ENCODE measurements around the gene ALAD. TPM values are rescaled to one million over a fixed set of nuclear protein-coding genes. Genes with fewer than 3 reads are reported as not detected.
A peak's percentile ranks its signal among the peaks of the same experiment; 100 is the strongest.

ALAD gene
- total and polyA plus RNA-seq, 2 donors from 2014 or later: 35.4 to 64.1 TPM

GRCh38 chr9:113352006-113352405, 49.1 kb downstream of the ALAD start:
- peaks cover 0 to 6% (median 4%) of the 10 kb centered on the region in 3 donors for H3K4me1 ChIP-seq (ENCODE audit: control insufficient read depth in 2 of 3, insufficient read depth in 2 of 3, low read depth in 1 of 3, low read length in 3 of 3)
- no peaks in the 10 kb centered on the region for H3K9me3 ChIP-seq (ENCODE audit: control insufficient read depth in 2 of 3, insufficient read depth in 1 of 3, low read length in 3 of 3)
- H3K4me3 ChIP-seq (ENCODE audit: low read length in 3 of 3): no peak overlapping the region
- no peak for TF ChIP-seq CTCF (IDR thresholded peaks at IDR 0.05; ENCODE audit: borderline replicate concordance, extremely low read depth, insufficient read depth)
- FAIRE-seq (no peak), DNase-seq (no peak)
- intact Hi-C loops (cut with DNase I): no loop called here
- H3K36me3 ChIP-seq (ENCODE audit: control insufficient read depth in 2 of 3, insufficient read depth in 3 of 3, low read length in 3 of 3): no peaks in the 10 kb centered on the region
- H3K27ac ChIP-seq (ENCODE audit: low read depth in 2 of 2, low read length in 2 of 2): no peak overlapping the region
- H3K27me3 ChIP-seq (ENCODE audit: control insufficient read depth, insufficient read depth, low read length): peaks cover 19% of the 10 kb centered on the region
- no peak overlapping the region for H3K9ac ChIP-seq (ENCODE audit: low read length in 3 of 3)

GRCh38 chr9:113350937-113351336, 50.1 kb downstream of the ALAD start:
- Histone ChIP-seq H3K4me1 (ENCODE audit: control insufficient read depth in 2 of 3, insufficient read depth in 2 of 3, low read depth in 1 of 3, low read length in 3 of 3) (peaks cover 0 to 6% (median 4%) of the 10 kb centered on the region in 3 donors), H3K9me3 (ENCODE audit: control insufficient read depth in 2 of 3, insufficient read depth in 1 of 3, low read length in 3 of 3) (no peaks in the 10 kb centered on the region), H3K9ac (ENCODE audit: low read length in 3 of 3) (no peak overlapping the region), H3K27me3 (ENCODE audit: control insufficient read depth, insufficient read depth, low read length) (peaks cover 19% of the 10 kb centered on the region), H3K4me3 (ENCODE audit: low read length in 3 of 3) (peak overlapping the region in 1 of 3 donors; percentile 24), H3K36me3 (ENCODE audit: control insufficient read depth in 2 of 3, insufficient read depth in 3 of 3, low read length in 3 of 3) (no peaks in the 10 kb centered on the region), H3K27ac (ENCODE audit: low read depth in 2 of 2, low read length in 2 of 2) (no peak overlapping the region)
- intact Hi-C loops (cut with DNase I): no loop called here
- no peak for TF ChIP-seq CTCF (IDR thresholded peaks at IDR 0.05; ENCODE audit: borderline replicate concordance, extremely low read depth, insufficient read depth)
- DNase-seq (peak in 1 of 5 donors; percentile 35), FAIRE-seq (no peak)

- H3K27ac ChIP-seq (ENCODE audit: low read depth in 2 of 2, low read length in 2 of 2): peak overlapping the region in 1 of 2 donors; percentile 23
Observed at GRCh38 chr9:113350107-113350661, 50.9 kb downstream of the ALAD start.

More at GRCh38 chr9:113350107-113350661, 50.9 kb downstream of the ALAD start:
- Histone ChIP-seq H3K27me3 (ENCODE audit: control insufficient read depth, insufficient read depth, low read length) (peaks cover 19% of the 10 kb centered on the region), H3K36me3 (ENCODE audit: control insufficient read depth in 2 of 3, insufficient read depth in 3 of 3, low read length in 3 of 3) (no peaks in the 10 kb centered on the region), H3K4me1 (ENCODE audit: control insufficient read depth in 2 of 3, insufficient read depth in 2 of 3, low read depth in 1 of 3, low read length in 3 of 3) (peaks cover 0 to 6% (median 4%) of the 10 kb centered on the region in 3 donors), H3K9me3 (ENCODE audit: control insufficient read depth in 2 of 3, insufficient read depth in 1 of 3, low read length in 3 of 3) (no peaks in the 10 kb centered on the region), H3K4me3 (ENCODE audit: low read length in 3 of 3) (peak overlapping the region; percentile 48 to 81 (median 76)), H3K9ac (ENCODE audit: low read length in 3 of 3) (peak overlapping the region in 2 of 3 donors; percentile 37 to 75)
- no peak for TF ChIP-seq CTCF (IDR thresholded peaks at IDR 0.05; ENCODE audit: borderline replicate concordance, extremely low read depth, insufficient read depth)
- peak in 1 of 5 donors; percentile 11 for DNase-seq
- no peak for FAIRE-seq
- intact Hi-C loops (cut with DNase I): no loop called here
